Ascending aorta (tissue), 2 donors: ENCODE results near the gene ATP1B2. TPM values are rescaled to one million over a fixed set of nuclear protein-coding genes. Genes with fewer than 3 reads are reported as not detected.

Experiments
- DNase-seq, 2 donors: peaks; one replicate each; pipeline ENCODE4 v3.0.0-alpha.2; 2019; ENCODE audit warnings: low spot score in 2 of 2
- H3K27ac ChIP-seq, 2 donors: fragments of 200-600 bp; sonication (generic); one replicate each; pipeline ENCODE4 v1.5.1; 2016 to 2017; ENCODE audit warnings: mild to moderate bottlenecking in 1 of 2
- H3K27me3 ChIP-seq: fragments of 200-600 bp; sonication (generic); one replicate; pipeline ENCODE4 v1.5.1; 2017
- H3K36me3 ChIP-seq, 2 donors: fragments of 200-600 bp; sonication (generic); one replicate each; pipeline ENCODE4 v1.5.1; 2016
- H3K4me1 ChIP-seq, 2 donors: fragments of 200-600 bp; sonication (generic); one replicate each; pipeline ENCODE4 v1.5.1; 2016 to 2017; ENCODE audit warnings: mild to moderate bottlenecking in 1 of 2
- H3K4me3 ChIP-seq, 2 donors: fragments of 200-600 bp; sonication (generic); one replicate each; pipeline ENCODE4 v1.5.1; 2016 to 2017; ENCODE audit warnings: mild to moderate bottlenecking in 1 of 2
- H3K9me3 ChIP-seq, 2 donors: fragments of 200-600 bp; sonication (generic); one replicate each; pipeline ENCODE4 v1.5.1; 2016
- CTCF ChIP-seq, 3 experiments: fragments of 200-600 bp in 2 of 3; fragments of 450-650 bp in 1 of 3; sonication (generic) in 2 of 3; IDR thresholded peaks; one replicate each; pipeline ENCODE4 v1.5.1; 2016 to 2019; ENCODE audit warnings: antibody characterized with exemption in 3 of 3, mild to moderate bottlenecking in 1 of 3, moderate library complexity in 1 of 3
- intact Hi-C: fragments of 100-400 bp; cut with DNase I; formaldehyde crosslinking; loops from one replicate; pipeline ENCODE4 v1.15.1; 2023
- total RNA-seq: library from RNA; depleted of rRNA; stranded (reverse); fragments of >200 nt; gene quantifications from one replicate; pipeline ENCODE4 v1.1.0, GENCODE V29; 2016

ATP1B2 gene
- total RNA-seq, 1 donor from 2014 or later = 0.11 TPM

- no peak for DNase-seq
- Histone ChIP-seq H3K4me3 (peak overlapping the region; percentile 91 to 97), H3K36me3 (no peaks in the 10 kb centered on the region), H3K27ac (peak overlapping the region; percentile 84 to 89), H3K27me3 (no peaks in the 10 kb centered on the region), H3K9me3 (no peaks in the 10 kb centered on the region), H3K4me1 (peaks cover 0 to 26% of the 10 kb centered on the region in 2 donors)
- intact Hi-C loops = loop anchor here (1.0 to 10.0 kb wide), 6 partner anchors 25 to 263 kb away; partner anchors contain the start of genes POLR2A and WRAP53
- peak in 2 of 3 experiments; percentile 6 to 9 for TF ChIP-seq CTCF (IDR thresholded peaks at IDR 0.05)
These were observed 36.8 kb upstream of the ATP1B2 start for GRCh38 chr17:7613769-7614424.

GRCh38 chr17:7614425-7615264 is 36.1 kb upstream of the ATP1B2 start, which contains the start of gene FXR2:
TSS of gene FXR2 (minus strand) at chr17:7614897. CDS start at chr17:7614532, 365 bp downstream.
- H3K36me3 ChIP-seq = no peaks in the 10 kb centered on the region
- DNase-seq = peak; percentile 98 to 100
- H3K4me3 ChIP-seq = peak within 1 kb of the TSS; percentile 91 to 97
- intact Hi-C loops = loop anchor here (1.0 to 10.0 kb wide), 7 partner anchors 13 to 264 kb away; partner anchors contain the start of genes POLR2A, SAT2 and WRAP53
- peak within 1 kb of the TSS; percentile 85 to 89 for H3K27ac ChIP-seq
- TF ChIP-seq CTCF (IDR thresholded peaks at IDR 0.05) = peak; percentile 61 to 67 (median 62)
- H3K9me3 ChIP-seq = no peaks in the 10 kb centered on the region
- H3K27me3 ChIP-seq = no peaks in the 10 kb centered on the region
- peaks cover 0 to 26% of the 10 kb centered on the region in 2 donors for H3K4me1 ChIP-seq

- intact Hi-C loops = loop anchor here (1.0 to 10.0 kb wide), 5 partner anchors 12 to 265 kb away; partner anchors contain the start of gene SAT2
- H3K36me3 ChIP-seq = no peaks in the 10 kb centered on the region
- DNase-seq = no peak
- H3K27me3 ChIP-seq = no peaks in the 10 kb centered on the region
- H3K4me3 ChIP-seq = peak overlapping the region; percentile 50 to 70
- H3K9me3 ChIP-seq = no peaks in the 10 kb centered on the region
- TF ChIP-seq CTCF (IDR thresholded peaks at IDR 0.05) = no peak
- peak overlapping the region; percentile 85 to 89 for H3K27ac ChIP-seq
- peaks cover 0 to 24% of the 10 kb centered on the region in 2 donors for H3K4me1 ChIP-seq
These were observed 35.4 kb upstream of the ATP1B2 start for GRCh38 chr17:7615265-7615747.

GRCh38 chr17:7618608-7619007 is 32.1 kb upstream of the ATP1B2 start:
- no peak overlapping the region for H3K4me3 ChIP-seq
- H3K4me1 ChIP-seq = peaks cover 0 to 6% of the 10 kb centered on the region in 2 donors
- no peak for TF ChIP-seq CTCF (IDR thresholded peaks at IDR 0.05)
- intact Hi-C loops = loop anchor here (10.0 kb wide), 1 partner anchor 226 kb away; no protein-coding TSS in a partner anchor
- H3K27me3 ChIP-seq = no peaks in the 10 kb centered on the region
- no peaks in the 10 kb centered on the region for H3K9me3 ChIP-seq
- H3K36me3 ChIP-seq = no peaks in the 10 kb centered on the region
- no peak overlapping the region for H3K27ac ChIP-seq
- DNase-seq = no peak

GRCh38 chr17:7620835-7621234 is 29.9 kb upstream of the ATP1B2 start:
- no peak for TF ChIP-seq CTCF (IDR thresholded peaks at IDR 0.05)
- no peak for DNase-seq
- intact Hi-C loops = no loop called here

More at GRCh38 chr17:7620835-7621234, 29.9 kb upstream of the ATP1B2 start:
- H3K4me1 ChIP-seq = no peaks in the 10 kb centered on the region
- no peak overlapping the region for H3K4me3 ChIP-seq
- no peaks in the 10 kb centered on the region for H3K9me3 ChIP-seq
- no peaks in the 10 kb centered on the region for H3K36me3 ChIP-seq
- H3K27ac ChIP-seq = no peak overlapping the region
- no peaks in the 10 kb centered on the region for H3K27me3 ChIP-seq
